GM19238 (cell line): ENCODE measurements around the gene SWI5.
A peak's percentile ranks its signal among the peaks of the same experiment; 100 is the strongest.

Source experiments
- DNase-seq: peaks from one replicate; pipeline ENCODE4 v3.0.0; 2011; ENCODE audit warnings: low spot score; ENCODE audit not compliant: insufficient read length

SWI5 gene

DNA sequence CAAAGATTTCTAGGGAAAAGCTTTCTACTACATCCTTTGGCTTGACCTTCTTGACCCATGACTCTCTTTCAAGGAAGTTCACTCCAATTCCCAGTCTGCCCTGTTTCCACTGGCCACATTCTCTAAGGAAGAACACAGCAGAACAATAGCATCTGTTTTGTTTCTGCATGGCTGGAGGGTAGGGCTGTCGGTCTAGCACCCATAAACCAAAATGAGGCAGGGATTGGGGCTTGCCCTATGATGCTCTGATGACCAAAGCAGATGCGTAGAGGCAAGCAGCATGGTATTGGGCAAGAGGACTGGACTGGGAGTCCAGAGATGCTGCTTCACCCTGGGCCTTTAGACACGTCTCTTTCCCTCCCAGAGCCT lies 24.4 kb upstream of the SWI5 start:
- DNase-seq = no peak

DNA sequence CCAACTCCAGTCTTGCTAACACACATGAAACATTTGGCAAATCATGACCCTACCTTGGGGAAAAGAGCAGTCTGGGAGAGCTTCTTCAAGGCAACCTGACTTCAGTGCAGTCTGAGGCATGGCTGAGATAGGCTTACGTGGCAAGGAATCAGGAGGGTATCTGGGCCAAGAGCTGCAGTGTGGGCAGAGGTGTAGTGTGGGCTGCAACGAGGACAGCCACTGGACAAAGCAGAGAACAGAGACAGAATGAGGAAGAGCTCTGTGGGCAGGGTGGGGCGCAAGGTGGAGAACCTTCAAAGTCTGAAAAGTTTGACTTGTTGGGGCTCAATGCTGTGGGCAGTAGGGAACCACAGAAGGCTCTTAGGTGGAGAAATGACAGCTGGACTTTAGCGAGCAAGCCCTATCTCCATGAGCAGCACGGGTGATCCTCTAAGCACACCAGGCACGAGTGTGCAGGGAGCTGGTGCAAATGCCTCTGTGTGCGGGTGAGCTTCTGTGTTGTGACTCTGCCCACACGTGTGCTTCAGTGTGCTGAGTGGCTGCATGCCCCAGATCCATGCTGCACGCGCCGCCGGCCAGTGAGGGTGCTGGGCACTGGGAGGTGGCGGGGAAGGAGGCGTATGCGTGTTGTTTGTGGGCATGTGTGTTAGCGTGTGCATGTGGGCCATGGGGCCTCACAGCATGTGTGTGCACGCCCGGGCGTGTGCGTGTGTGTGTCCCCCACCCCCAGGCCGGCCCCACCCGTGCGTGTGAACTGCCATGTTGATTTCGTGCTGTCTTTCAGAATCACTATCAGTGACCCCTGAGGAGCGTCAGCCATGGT lies 23.5 kb upstream of the SWI5 start:
- no peak for DNase-seq

DNA sequence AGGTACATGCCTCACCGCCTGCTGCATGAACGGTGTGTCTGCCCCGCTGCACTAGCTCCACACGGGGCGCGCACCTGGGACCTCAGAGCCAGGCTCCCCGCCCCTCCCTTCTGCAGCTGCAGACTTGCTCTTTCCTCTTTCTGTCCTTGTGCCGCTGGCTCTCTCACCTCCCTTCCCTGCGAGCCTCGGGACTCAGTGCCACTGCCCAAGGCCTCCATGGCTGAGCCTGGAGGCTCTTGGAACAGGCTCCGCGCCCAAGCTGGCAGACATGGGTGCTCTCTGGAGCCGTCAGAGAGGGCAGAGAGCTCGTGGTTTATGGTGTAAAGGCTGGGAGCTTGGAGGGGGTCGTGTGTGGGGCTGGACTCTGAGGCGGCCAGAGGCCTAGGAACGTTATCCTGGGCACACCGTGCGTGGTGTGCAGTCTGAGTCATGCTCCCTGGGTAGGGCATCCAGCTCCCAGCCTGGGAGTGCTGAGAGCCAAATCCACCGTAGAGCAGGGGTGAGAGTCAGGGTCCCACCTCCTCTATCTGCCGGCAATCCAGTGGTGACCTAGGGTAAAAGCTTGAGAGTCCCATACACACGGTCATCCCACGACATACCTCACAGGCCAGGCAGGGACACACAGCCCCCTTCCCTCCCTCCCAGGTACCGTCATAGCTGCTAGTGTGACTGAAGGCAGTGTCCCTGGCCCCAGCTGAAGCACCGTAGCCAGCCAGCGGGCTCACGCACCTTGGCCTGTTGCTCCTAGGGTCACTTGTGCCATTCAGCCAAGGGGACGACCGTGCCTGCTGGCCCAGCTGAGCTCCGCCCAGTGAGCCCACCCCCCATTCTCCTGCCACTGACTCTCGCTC lies 22.7 kb upstream of the SWI5 start:
- no peak for DNase-seq

DNA sequence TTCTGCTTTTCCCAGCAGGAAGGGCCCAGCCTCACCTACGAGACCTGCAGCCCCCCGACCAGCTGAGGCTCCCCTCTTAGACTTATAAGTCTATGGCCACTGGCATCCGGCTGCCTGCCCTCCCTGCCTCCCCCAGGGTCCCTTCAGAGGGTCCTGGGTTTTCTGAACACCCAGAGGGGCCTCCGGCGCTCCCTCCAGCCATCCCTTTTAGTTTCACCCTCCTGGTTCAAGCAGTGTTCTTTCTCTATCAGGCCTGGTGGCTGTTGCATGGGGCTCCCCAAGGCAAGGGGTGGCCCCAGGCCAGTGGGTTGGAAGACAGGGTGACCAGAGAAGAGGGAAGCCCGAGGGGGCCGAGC lies 22.1 kb upstream of the SWI5 start:
- no peak for DNase-seq

DNA sequence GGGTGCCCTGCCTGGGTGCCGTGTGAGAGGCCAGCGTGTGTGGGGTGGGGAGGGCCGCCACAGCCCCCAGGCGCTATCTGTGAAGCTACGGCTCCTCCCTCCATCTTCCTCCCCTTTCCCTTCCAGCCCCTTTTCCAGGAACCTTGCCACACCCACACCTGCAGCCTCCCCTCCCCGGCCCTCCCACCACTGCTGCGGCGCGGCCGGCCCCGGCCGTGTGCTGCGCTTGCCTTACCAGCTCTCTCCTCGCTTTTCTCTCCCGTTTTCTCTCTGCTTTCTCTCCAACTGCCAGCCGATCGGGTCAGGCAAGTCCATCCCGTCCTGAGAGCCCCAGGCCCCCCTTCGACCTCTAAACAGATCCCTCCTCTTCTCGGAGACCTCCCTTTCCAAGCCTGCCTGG lies 21.7 kb upstream of the SWI5 start:
- no peak for DNase-seq

DNA sequence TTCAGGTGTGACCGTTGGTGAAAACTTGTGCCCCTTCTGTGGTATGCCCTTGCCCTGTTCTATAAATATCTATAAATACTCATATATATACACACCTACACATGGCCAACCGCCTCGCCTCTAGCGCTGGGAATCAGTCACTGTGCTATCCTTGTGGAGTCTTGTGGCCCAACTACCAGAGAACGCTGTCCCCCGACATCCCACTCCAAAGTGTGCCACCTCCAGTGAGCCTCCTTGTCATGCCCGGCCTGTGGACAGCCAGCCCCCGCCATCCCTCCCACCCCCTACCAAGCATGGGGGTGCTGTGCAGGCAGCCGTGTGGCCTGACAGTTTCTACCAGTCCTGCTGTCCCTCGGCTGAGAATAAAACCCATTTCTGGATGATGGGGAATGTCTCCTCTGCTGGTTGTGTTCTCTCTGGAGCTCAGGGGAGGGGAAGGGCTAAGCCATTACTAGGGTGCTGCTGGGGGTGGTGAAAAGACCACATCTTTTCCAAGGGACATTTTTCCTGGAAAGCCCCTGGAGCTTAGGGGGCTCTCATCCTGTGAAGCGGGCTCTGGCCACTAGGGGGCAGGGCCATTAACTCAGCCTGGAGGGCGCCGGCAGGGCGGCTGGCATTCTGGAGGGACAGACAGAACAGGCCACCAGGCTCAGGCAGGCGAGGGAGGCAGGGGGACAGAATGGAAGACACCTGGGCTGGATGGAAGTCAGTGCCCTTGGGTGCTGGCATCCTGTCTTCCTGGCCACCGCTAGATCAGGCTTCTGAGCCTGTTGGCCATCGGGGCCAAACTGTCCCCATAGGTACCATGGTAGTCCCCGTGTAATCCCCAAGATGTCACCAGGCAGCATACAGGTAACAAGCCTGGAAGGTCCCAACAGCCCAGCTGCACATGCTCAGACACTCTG lies 21.0 kb upstream of the SWI5 start:
- DNase-seq = peak; percentile 68

DNA sequence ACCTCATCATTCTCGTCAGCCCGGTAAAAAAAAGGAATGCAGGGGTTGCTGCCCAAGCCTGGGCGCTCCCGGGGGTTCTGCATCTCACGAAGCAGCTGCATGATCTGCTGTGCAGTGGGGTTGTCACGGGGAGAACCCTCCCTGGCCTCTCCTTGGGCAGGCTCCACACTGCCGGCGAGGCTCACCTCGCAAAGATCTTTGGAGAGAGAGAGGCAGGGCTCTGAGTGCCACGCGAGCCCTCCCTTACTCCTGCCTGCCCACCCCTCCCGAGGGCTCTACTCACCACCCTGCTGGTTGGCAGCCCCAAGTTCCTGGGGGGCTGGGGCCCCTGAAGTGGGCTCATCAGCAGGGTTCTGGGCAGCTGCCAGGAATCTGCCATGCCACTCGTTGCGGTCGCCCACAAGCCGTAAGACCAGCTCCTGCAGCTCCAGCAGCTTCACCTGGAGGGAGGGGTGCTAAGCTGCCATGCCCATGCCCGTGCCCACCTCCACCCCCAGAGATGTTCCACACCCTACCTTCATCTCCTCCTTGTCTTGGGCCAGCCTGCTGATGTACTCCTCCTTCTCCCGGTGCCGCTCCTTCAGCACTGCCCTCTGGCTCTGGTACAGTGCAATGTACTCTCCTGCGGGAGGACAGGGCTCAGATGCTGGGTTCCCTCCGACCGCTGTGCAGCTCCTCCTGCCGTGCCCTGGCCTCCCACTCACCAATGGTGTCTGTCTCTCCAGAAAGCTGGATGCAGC lies 18.8 kb upstream of the SWI5 start:
- DNase-seq = no peak

DNA sequence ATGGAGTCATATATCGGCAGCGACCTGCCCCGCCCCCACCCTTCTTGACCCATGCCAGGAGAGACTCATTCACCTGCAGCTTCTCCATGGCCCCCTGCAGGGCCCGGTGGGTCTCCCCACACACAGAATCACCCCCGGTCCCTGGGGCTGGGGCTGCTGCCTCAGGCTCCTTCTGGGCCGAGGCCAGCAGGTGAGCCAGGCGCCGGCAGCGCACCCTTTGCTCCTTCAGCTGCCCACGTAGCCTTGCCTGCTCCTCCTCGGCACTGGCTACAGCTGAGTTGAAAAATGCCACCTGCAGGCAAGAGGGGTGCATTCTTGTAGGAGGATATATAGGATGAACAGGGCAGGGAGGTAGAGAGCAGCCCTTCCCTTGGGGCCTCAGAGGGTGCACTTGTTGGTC lies 18.2 kb upstream of the SWI5 start:
- no peak for DNase-seq

DNA sequence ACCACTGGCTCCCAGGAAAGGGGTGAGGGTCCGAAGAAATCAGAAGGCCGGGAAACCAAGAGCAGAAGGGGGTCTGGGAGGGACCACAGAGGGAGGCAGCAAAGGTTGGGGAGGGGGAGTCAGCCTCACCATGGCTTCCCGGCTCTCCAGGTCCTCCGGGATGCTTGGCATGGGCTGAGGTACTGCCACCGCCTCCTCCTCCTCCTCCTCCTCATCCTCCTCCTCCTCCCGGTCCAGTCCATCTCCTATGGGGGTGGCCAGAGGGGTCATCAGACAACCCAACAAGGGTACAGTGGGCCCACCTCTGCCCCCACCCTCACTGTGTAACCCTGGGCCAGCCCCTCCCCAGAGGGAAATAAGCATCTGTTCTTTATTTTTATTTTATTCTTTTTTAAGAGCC lies 17.8 kb upstream of the SWI5 start:
- DNase-seq = no peak

DNA sequence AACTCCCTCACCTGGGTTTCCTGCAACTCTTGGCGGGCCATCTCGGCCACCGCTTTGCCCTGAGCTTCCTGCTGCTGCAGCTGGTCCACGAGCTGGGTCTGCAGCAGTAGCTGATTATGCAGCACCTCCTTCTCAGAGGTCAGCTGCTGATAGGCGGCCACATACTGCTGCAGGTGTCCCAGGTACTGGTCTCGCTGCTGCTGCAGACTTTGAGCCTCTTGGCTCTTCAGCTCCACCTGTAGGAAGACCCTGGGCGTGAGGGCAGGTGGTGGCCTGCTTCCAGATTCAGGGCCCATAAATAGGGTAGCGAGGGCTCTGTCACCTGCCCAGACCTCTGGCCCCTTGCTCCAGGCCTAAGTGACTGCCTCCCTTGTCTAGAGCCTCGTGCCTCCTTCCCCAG lies 16.9 kb upstream of the SWI5 start:
- no peak for DNase-seq

DNA sequence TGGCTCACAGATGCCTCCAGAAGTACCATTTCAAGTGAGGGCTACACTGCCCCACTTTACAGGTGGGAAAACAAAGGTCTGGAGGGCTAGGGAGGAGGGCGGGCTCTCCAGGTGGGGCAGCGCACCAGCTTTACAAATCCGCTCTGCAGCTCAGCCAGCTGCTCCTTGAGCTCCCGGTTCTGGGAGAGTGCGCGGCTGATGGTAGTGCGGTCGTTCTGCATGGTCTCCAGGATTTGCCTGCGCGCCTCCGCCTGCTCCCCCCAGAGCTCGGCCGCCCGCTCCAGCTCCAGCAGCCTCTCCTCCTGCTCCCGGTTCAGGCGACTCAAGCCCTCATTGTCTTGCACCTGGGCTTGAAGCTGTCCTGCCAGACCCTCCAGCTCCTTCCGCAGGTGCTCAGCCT lies 15.7 kb upstream of the SWI5 start:
- no peak for DNase-seq

DNA sequence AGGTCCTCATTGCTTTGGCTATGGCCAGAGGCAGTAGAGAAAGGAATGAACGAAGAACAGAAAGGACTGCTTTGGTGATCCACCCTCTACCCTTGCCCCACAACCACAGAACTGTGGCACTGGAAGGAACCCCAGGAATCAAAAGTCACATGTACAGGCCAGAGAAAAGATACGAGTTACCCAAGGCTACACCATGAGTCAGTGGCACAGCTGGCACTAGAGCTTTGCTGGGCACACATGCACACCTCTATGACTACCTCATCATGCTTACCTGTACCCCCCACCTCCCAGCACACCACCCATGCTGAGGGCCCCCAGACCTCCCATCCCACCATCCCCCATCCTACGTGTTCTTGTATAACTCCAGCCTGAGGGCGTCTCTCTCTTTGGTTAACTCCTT lies 13.4 kb upstream of the SWI5 start:
- DNase-seq = no peak

DNA sequence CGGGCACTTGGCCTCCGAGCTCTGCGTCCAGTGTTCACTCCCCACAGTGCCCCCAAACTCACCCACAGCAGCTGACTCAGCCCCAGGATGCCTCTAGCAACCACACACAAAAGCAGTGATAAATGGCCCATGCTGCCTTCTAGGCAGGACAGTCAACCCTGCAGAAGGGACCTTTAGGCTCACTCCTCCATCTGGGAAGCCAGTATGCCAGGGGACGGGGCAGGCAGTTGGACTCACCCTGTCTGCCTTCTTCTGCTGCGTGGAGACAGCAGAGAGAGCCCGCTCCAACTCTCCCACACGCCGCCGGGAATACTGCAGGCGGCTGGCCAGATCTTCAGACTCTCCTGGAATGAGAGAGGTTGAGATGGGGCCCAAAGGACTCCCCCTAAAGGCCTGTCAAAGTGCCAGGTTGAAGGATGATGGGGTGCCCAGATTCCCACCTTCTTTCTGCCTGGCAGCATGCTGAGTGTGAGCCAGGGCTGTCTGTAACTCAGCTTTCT lies 10.7 kb upstream of the SWI5 start:
- DNase-seq = no peak

DNA sequence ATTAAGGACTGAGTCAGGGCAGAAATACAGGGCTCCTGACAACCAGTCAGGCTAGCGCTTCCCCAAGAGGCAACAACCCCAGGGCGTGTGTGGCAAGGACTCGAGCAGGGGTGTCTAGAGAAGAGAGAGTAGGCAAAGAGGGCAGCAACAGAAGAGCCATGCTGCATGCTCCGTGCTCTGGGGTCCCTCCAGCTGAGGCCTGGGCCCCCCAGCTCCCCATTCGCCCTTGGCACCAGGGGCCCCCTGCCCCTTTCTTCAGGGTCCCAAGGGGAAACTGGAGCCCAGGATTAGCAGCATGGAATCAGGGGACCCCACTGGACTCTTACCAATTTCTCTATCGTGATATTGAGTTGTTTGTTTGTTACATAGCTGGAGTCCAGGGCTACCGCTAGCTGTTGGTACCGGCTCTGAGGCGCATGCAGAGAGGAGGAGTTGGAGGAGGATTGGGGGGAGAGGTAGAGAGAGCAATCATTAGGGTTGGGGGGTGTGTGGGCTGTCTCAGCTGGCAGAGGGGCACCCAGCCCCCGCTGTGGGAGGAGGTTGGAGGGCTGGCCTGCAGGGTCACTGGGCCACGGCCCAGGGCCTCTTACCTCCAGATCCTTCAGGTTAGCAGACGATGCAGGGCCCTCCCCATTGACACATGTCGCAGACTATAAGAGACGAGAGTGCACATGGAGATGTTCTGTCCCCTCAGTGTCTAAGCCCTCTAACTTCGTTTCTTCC lies 9.0 kb upstream of the SWI5 start:
- DNase-seq = no peak

DNA sequence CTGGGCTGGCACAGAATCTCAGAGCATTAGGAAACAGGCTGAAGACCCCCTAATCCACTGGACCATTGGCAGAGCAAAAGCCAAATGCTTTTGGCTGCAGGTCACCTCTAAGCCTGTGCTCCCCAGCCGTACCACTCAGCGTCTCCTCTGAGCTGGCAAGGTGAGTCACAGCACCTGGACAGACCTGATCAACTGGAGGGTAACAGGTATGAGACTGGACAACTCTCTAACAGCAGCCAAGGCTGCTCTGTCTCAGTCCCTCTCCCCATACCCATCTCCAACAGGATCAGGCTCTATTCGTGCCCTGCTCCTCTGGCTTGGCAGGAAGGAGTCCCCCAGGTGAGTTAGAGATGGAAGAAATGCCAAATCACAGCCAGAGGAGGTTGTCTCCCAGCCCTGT lies 5.0 kb upstream of the SWI5 start:
- DNase-seq = no peak

DNA sequence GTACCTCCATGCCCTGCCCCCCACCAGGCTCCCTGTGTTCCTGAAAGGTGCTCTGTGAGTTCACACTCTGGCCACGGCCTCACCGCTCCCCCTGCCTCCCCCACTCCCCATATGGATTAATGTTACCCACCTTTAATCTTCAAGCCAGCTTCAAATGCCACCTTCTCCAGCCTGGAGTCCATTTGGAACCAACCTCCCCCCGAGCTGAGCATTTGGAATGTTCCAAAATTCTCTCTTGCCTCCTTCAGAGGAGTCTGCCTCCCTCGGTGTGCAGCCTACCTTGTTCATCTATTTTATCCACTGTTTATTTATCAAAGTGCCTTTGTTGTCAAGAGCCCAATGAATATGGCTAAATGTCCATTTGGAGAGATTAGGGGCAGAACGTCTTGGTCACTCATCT lies 4.6 kb upstream of the SWI5 start:
- no peak for DNase-seq

DNA sequence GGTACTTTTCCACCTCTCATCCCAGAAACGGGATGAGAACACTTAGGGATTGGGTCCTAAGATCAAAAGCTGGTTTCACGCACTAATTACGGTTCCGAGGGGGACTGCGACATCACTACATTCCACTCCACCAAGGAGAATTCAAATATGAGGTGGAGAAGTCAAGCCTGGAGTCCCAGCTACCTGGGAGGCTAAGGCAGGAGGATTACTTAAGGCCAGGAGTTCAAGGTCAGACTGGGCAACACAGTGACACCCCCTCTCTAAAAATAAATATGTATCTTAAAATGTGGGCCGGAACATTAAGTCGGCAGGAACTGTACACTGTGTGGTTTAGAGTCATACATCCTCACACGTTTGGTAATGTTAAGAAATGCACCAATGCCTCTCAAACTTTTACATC lies 1.8 kb upstream of the SWI5 start:
- DNase-seq = no peak

DNA sequence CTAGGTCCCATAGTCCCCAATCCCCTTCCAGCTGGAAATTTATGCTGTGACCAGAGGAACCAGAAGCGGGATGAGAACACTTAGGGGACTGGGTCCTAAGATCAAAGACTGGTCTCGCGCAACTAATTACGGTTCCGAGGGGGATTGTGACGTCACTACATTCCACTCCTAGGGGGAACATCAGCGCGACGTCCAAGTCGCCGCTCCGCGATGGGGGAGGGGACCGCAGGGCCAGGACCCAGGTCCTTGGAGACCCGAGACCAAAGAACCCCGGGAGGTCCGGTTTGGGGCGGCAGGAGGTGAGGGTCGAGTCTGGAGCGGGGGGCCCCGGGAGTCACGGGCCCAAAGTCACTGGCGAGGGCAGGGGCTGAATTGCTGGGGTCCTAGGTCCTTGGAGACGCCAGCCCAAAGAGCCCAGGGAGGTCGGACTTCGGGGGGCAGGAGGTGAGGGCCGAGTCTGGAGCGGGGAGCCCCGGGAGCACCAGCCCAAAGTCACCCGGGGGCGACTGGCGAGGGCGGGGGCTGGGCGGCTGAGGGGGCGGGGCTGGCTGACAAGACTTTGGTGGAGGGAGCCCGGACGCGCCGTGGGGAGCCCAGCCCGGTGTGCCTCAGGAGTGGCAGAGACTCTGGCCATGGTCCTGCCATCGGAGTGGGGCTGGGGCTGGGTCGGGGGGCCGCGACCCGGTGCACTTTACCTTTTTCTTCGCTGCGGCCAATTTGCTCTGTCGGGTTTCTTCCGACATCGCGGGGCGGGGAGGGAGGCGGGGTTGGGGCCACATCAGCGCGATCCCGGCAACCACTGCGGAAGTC lies 673 bp upstream of the SWI5 start, which contains the start of gene GOLGA2:
GOLGA2 (minus strand) TSS at position 810 of the 810 bp plus-strand sequence; CDS start at position 779, 31 bp downstream.
- DNase-seq = peak; percentile 78

DNA sequence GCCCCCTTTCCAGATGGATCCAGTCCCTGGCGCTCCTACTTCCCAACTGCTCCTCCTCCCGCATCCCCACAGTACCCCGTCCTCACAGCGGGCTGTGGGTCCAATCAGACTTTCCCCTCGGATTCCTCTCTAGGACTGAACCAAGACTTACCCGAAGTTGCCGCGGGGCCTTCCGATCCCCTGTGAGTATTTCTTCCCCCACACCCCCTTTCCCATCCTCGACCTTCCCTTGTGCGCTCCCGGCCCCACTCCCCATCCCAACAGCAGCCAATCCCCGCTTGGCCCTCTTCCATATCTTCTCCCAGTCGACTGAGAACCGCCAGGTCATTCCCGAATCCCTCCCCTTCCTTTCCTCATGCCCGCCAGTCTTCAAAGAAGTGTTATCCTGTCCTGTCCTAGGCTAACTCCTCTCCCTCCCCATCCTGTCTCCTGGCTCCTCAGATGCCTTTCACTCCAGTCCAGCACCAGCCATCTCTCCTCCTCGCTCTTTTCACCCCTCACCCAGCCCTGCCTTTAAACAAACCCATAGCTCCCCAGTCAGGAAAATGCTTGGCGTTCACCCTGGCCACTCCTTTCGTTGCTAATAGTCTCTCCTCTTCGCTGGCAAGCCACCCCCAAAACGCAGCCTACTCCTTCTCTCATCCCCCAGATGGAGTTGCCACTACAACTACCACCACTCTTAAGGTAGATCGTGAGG lies 646 bp downstream of the SWI5 start:
- DNase-seq = no peak
